ENCODE measurements around the gene MAPK1. TPM values are rescaled to one million over a fixed set of nuclear protein-coding genes. Genes with fewer than 3 reads are reported as not detected.
A peak's percentile ranks its signal among the peaks of the same experiment; 100 is the strongest.

Gene MAPK1
- total and polyA plus RNA-seq, 2 donors (not counting 3 experiments of a cell fraction or from before 2014, with no cell fraction given) = 50.9 to 163 TPM

DNA sequence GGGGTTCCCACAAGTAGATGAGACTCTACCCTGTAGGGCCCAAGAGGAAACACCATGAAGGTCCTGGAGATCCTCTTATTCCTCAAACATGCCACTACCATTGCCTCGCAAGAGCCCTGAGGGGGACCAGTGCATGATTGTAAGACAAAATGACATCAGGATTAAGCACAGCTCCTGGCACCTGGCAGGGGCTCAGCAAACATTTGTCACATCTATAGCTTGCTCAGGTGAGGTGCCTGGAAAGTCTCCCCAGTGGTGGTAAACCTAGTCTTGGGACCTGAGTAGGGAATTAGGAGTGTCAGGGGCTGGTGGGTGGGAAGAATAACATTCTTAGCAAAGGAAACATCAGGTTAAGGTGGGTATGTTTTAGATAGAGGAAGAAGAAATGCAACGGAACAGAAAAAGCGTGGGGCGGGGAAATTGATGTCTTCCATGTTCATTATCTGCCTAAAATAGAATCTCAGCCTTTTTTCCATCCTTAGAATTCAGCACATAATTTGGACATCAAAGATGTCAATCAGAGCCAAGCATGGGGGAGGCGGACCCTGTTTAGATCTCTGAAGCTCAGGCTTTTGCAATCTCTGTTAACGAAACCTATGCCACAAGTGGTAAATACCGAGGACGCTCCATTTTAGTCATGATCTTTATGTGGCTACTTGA lies 132.8 kb downstream of the MAPK1 start:
- CTCF ChIA-PET = interaction anchor here (1.1 kb wide), 1 partner anchor 27 kb away, joined by 3 read pairs; no protein-coding TSS in a partner anchor
- Histone ChIP-seq H3K79me2 (ENCODE audit: control insufficient read depth, insufficient read depth, low read length) (no peaks in the 10 kb centered on the region), H3K27me3 (ENCODE audit: control insufficient read depth in 2 of 2, insufficient read depth in 2 of 2, low read length in 2 of 2) (peaks cover 0 to 5% of the 10 kb centered on the region in 2 experiments), H3K9me3 (replicated peaks; ENCODE audit: control insufficient read depth, insufficient read depth, low read length) (no peaks in the 10 kb centered on the region), H3K4me3 (replicated peaks in 1 of 3; ENCODE audit: insufficient read depth in 1 of 3, low read depth in 1 of 3, low read length in 3 of 3) (peak overlapping the region; percentile 45 to 66 (median 52)), H3K9me1 (replicated peaks; ENCODE audit: control insufficient read depth, extremely low read depth, insufficient read depth, low read length) (no peaks in the 10 kb centered on the region), H4K20me1 (replicated peaks; ENCODE audit: control insufficient read depth, extremely low read depth, insufficient read depth, low read length) (no peaks in the 10 kb centered on the region), H3K9ac (replicated peaks; ENCODE audit: extremely low read depth, insufficient read depth, low read length) (peak overlapping the region; percentile 39), H3K36me3 (ENCODE audit: control insufficient read depth in 2 of 2, extremely low read depth in 1 of 2, insufficient read depth in 2 of 2, low read length in 2 of 2) (no peaks in the 10 kb centered on the region), H3K4me2 (ENCODE audit: insufficient read depth, low read length) (peak overlapping the region; percentile 87), H3K4me1 (ENCODE audit: control insufficient read depth, extremely low read depth, insufficient read depth, low read length) (peaks cover 7% of the 10 kb centered on the region), H2AFZ (ENCODE audit: low read depth, low read length) (peak overlapping the region; percentile 60), H3K27ac (ENCODE audit: insufficient read depth, low read depth, low read length) (no peak overlapping the region)
- dilution Hi-C loops (cut with MboI; ENCODE audit: extremely low pct_ligation_motif_present, low sequenced_read_pairs) (no loop called here), intact Hi-C loops (cut with micrococcal nuclease) (loop anchor here (2.0 to 5.0 kb wide), 2 partner anchors 22 to 133 kb away; partner anchors contain the start of gene MAPK1)
- TSS peak; percentile 45 for BruUV-seq (replicated peaks)
- peak; percentile 32 for DNase-seq (ENCODE audit: low read depth, low spot score)
- POLR2A ChIA-PET = no interaction called here
- TF ChIP-seq, protein P1, sequence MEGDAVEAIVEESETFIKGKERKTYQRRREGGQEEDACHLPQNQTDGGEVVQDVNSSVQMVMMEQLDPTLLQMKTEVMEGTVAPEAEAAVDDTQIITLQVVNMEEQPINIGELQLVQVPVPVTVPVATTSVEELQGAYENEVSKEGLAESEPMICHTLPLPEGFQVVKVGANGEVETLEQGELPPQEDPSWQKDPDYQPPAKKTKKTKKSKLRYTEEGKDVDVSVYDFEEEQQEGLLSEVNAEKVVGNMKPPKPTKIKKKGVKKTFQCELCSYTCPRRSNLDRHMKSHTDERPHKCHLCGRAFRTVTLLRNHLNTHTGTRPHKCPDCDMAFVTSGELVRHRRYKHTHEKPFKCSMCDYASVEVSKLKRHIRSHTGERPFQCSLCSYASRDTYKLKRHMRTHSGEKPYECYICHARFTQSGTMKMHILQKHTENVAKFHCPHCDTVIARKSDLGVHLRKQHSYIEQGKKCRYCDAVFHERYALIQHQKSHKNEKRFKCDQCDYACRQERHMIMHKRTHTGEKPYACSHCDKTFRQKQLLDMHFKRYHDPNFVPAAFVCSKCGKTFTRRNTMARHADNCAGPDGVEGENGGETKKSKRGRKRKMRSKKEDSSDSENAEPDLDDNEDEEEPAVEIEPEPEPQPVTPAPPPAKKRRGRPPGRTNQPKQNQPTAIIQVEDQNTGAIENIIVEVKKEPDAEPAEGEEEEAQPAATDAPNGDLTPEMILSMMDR (IDR thresholded peaks at IDR 0.05; ENCODE audit: extremely low read depth in 1 of 2, insufficient read depth in 1 of 2, low read depth in 1 of 2, low read length in 2 of 2) = no peak
- TF ChIP-seq EZH2 (IDR thresholded peaks at IDR 0.05; ENCODE audit: borderline replicate concordance, low read depth, low read length, severe bottlenecking) (peak; percentile 36), POLR2A (IDR thresholded peaks at IDR 0.05; ENCODE audit: low read depth, low read length) (no peak), JUN (IDR thresholded peaks at IDR 0.05; ENCODE audit: borderline replicate concordance, insufficient read depth, insufficient read length, low read depth) (no peak)
- no peak for FAIRE-seq

DNA sequence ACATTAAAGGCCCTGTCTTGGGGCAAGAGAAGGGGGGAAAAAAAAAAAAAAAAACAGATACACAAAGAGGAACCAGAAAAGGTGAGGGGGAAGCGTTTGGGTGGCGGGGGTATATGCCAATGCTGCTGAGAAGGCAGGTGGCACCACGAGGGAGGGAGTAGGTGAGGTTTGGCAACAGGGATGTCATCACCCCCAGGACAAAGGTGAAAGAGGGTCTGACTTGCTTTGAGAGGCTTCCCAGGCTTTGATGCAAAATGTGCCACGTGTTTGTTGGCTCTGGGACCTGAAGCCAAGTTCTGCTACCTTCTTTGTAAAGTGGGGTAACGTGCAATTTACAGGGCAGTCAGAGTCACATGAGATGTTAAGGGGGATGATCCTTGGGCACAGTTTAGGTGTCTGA lies 135.9 kb downstream of the MAPK1 start:
- TF ChIP-seq, protein P2, sequence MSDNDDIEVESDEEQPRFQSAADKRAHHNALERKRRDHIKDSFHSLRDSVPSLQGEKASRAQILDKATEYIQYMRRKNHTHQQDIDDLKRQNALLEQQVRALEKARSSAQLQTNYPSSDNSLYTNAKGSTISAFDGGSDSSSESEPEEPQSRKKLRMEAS (IDR thresholded peaks at IDR 0.05; ENCODE audit: insufficient read depth, insufficient read length) = no peak
- TF ChIP-seq POLR2AphosphoS5 (IDR thresholded peaks at IDR 0.05; ENCODE audit: insufficient read depth, low read depth, low read length) (no peak), JUN (IDR thresholded peaks at IDR 0.05; ENCODE audit: borderline replicate concordance, insufficient read depth, insufficient read length, low read depth) (no peak), GATA2 (IDR thresholded peaks at IDR 0.05; ENCODE audit: insufficient read depth, insufficient read length, low read depth, low read length) (no peak), MYC (IDR thresholded peaks at IDR 0.05; ENCODE audit: low read depth, low read length) (no peak), POLR2A (IDR thresholded peaks at IDR 0.05; ENCODE audit: low read depth, low read length) (no peak), FOS (IDR thresholded peaks at IDR 0.05; ENCODE audit: borderline replicate concordance, insufficient read depth, low read length) (no peak), EZH2 (IDR thresholded peaks at IDR 0.05; ENCODE audit: borderline replicate concordance, low read depth, low read length, severe bottlenecking) (no peak)
- TF ChIP-seq, protein P1 (IDR thresholded peaks at IDR 0.05; ENCODE audit: extremely low read depth in 1 of 2, insufficient read depth in 1 of 2, low read depth in 1 of 2, low read length in 2 of 2) = no peak
- no peak overlapping the region for H2AFZ ChIP-seq (ENCODE audit: low read depth, low read length)
- ChIA-PET CTCF (interaction anchor here (1.8 kb wide), 1 partner anchor 23 kb away, joined by 4 read pairs; no protein-coding TSS in a partner anchor), POLR2A (no interaction called here)
- peaks cover 0 to 5% of the 10 kb centered on the region in 2 experiments for H3K27me3 ChIP-seq (ENCODE audit: control insufficient read depth in 2 of 2, insufficient read depth in 2 of 2, low read length in 2 of 2)
- no peak for DNase-seq (ENCODE audit: low read depth, low spot score)
- no peaks in the 10 kb centered on the region for H4K20me1 ChIP-seq (replicated peaks; ENCODE audit: control insufficient read depth, extremely low read depth, insufficient read depth, low read length)
- intact Hi-C loops (cut with micrococcal nuclease) = no loop called here
- dilution Hi-C loops (cut with MboI; ENCODE audit: extremely low pct_ligation_motif_present, low sequenced_read_pairs) = no loop called here
- H3K9ac ChIP-seq (replicated peaks; ENCODE audit: extremely low read depth, insufficient read depth, low read length) = no peak overlapping the region
- H3K36me3 ChIP-seq (ENCODE audit: control insufficient read depth in 2 of 2, extremely low read depth in 1 of 2, insufficient read depth in 2 of 2, low read length in 2 of 2) = no peaks in the 10 kb centered on the region
- FAIRE-seq = no peak
- H3K4me2 ChIP-seq (ENCODE audit: insufficient read depth, low read length) = no peak overlapping the region
- BruUV-seq (replicated peaks) = no TSS peak
- H3K9me3 ChIP-seq (replicated peaks; ENCODE audit: control insufficient read depth, insufficient read depth, low read length) = no peaks in the 10 kb centered on the region
- peaks cover 7% of the 10 kb centered on the region for H3K4me1 ChIP-seq (ENCODE audit: control insufficient read depth, extremely low read depth, insufficient read depth, low read length)
- no peaks in the 10 kb centered on the region for H3K79me2 ChIP-seq (ENCODE audit: control insufficient read depth, insufficient read depth, low read length)
- H3K9me1 ChIP-seq (replicated peaks; ENCODE audit: control insufficient read depth, extremely low read depth, insufficient read depth, low read length) = no peaks in the 10 kb centered on the region
- H3K4me3 ChIP-seq (replicated peaks in 1 of 3; ENCODE audit: insufficient read depth in 1 of 3, low read depth in 1 of 3, low read length in 3 of 3) = no peak overlapping the region
- no peak overlapping the region for H3K27ac ChIP-seq (ENCODE audit: insufficient read depth, low read depth, low read length)

Data from endothelial cell of umbilical vein (primary cell).